Hematopoietic multipotent progenitor cell (in vitro differentiated cells): Measurements from ENCODE around the gene LRRC26. TPM values are rescaled to one million over a fixed set of nuclear protein-coding genes. Genes with fewer than 3 reads are reported as not detected.

Experiments
- DNase-seq, 3 donors: peaks; one replicate each; pipeline ENCODE4 v3.0.0-alpha.2; 2011 to 2015; ENCODE audit warnings: low read depth in 2 of 3, low spot score in 2 of 3
- total RNA-seq: library from RNA; depleted of rRNA; stranded (reverse); fragments of >200 nt; gene quantifications from one replicate; pipeline ENCODE4 v1.2.3, GENCODE V29; 2012

The LRRC26 gene
- total RNA-seq, 1 donor, result 2.2 TPM

GRCh38 chr9:137157618-137158415 lies 12.0 kb downstream of the LRRC26 start:
- DNase-seq, result no peak

DNA sequence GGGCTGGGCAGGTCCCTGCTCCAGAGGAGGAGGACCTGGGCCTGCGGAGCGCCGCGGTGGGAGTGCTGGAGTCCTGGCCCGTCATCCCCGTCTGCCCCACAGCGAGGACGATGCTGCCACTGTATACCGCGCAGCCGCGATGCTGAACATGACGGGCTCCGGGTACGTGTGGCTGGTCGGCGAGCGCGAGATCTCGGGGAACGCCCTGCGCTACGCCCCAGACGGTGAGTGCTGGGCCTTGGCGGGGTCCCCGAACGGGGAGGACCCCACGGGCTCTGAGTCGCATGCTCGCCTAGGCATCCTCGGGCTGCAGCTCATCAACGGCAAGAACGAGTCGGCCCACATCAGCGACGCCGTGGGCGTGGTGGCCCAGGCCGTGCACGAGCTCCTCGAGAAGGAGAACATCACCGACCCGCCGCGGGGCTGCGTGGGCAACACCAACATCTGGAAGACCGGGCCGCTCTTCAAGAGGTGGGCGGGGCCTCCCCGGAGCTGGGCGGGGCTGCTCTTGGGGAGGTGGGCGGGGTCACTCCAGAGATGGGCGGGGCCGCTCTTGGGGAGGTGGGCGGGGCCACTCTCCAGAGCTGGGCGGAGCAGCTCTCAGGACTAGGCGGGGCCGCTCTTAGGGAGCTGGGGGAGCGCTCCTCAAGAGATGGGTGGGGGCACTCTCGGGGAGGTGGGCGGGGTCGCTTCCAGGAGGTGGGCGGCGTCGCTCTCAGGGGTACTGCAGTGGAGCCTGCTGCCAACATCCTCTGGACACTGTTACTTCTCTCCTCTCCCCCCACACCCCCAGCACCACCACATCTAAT lies 13.1 kb downstream of the LRRC26 start:
- DNase-seq, result peak; percentile 22 to 67 (median 48)

DNA sequence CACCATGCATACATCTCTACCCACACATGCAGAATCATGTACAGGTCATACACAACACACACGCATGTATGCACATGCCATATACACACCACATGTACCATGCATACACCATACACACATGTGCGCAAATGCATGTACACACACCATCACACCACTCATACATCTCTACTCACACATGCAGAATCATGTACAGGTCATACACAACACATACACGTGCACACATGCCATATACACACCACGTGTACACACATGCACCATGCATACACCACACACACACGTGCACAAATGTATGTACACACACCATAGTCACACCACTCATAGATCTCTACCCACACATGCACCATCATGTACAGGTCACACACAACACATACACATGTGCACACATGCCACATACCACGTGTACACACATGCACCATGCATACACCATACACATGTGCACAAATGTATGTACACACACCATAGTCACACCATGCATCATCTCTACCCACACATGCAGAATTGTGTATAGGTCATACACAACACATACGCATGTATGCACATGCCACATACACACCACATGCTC lies 16.9 kb downstream of the LRRC26 start:
- no peak for DNase-seq

DNA sequence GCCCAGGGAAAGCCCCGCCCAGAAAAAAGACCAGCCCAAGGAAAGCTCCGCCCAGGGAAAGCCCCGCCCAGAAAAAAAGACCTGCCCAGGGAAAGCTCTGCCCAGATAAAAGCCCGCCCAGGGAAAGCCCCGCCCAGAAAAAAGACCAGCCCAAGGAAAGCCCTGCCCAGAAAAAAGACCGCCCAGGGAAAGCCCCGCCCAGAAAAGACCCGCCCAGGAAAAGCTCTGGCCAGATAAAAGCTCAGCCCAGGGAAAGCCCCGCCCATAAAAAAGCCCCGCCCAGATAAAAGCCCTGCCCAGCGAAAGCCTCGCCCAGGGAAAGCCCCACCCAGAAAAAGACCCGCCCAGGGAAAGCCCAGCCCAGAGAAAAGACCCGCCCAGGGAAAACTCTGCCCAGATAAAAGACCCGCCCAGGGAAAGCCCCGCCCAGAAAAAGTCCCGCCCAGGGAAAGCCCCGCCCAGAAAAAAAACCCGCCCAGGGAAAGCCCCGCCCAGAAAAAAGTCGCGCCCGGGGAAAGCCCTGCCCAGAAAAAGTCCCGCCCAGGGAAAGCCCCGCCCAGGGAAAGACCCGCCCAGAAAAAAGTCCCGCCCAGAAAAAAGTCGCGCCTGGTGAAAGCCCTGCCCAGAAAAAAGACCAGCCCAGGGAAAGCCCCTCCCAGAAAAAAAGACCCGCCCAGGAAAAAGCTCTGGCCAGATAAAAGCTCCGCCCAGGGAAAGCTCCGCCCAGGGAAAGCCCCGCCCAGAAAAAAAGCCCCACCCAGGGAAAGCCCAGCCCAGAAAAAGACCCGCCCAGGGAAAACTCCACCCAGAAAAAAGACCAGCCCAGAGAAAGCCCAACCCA lies 19.0 kb downstream of the LRRC26 start:
- DNase-seq, result peak in 2 of 3 donors; percentile 45 to 70

- no peak for DNase-seq
These were observed 19.8 kb downstream of the LRRC26 start for GRCh38 chr9:137149942-137150616.

GRCh38 chr9:137149363-137149762 lies 20.5 kb downstream of the LRRC26 start:
- no peak for DNase-seq

DNA sequence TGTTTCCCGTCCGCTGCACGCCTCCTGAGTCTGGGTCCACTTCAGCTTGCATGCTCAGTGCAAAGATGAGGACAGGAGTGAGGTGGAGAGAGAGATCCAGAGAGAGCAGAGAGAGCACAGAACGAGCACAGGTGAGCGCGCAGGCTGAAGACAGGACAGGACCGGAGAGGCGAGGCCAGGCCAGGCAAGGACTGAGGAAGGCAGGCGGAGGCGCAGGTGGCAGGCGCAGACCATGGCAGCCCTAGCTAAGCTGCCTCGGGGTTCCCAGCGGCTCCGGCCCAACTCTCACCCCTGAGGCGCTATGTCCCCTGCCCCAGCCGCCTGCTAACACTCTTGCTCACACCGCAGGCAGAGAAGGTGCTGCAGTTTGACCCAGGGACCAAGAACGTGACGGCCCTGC lies 21.2 kb downstream of the LRRC26 start:
- DNase-seq, result no peak

DNA sequence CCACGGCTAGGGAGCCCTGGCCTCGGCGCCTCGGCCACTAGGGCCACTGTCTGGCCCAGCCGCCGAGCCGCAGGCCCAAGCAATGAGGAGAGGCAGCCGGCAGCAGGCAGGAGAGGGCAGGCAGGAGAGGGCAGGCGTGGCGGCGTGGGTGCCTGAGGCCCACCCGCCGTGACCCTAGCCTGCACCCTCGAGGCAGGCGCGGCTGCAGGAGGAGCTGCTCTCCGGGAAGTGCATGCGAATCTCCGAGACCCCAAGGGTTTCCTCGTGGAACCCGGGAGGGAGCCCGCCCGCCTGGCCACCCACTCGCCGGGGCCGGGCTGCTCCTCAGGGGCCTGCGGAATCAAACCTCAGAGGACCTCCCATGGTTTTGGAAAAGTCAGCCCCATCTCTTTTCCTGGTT lies 21.6 kb downstream of the LRRC26 start:
- no peak for DNase-seq

- DNase-seq, result no peak
These were observed 22.1 kb downstream of the LRRC26 start for GRCh38 chr9:137147793-137148160.

GRCh38 chr9:137147091-137147792 lies 22.6 kb downstream of the LRRC26 start:
- DNase-seq, result no peak

DNA sequence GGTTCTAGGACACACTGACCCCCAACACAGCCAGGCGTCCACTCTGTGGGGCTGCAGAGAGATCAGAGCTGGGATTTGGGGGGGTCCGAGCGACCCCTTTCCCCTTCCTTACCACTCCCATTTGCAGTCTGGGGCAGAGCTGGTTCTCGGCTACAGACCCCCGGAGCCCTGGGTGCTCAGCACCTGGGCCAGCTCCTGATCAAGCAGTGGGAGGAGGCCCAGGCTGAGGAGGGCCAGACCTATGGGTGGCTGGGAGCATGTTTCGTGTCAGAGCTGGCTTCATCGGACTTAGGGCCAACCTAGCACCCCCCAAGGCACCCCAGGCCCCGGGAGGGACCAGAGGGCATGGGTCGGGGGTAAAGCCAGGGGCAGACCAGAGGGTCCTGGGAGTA lies 23.3 kb downstream of the LRRC26 start:
- DNase-seq, result no peak

DNA sequence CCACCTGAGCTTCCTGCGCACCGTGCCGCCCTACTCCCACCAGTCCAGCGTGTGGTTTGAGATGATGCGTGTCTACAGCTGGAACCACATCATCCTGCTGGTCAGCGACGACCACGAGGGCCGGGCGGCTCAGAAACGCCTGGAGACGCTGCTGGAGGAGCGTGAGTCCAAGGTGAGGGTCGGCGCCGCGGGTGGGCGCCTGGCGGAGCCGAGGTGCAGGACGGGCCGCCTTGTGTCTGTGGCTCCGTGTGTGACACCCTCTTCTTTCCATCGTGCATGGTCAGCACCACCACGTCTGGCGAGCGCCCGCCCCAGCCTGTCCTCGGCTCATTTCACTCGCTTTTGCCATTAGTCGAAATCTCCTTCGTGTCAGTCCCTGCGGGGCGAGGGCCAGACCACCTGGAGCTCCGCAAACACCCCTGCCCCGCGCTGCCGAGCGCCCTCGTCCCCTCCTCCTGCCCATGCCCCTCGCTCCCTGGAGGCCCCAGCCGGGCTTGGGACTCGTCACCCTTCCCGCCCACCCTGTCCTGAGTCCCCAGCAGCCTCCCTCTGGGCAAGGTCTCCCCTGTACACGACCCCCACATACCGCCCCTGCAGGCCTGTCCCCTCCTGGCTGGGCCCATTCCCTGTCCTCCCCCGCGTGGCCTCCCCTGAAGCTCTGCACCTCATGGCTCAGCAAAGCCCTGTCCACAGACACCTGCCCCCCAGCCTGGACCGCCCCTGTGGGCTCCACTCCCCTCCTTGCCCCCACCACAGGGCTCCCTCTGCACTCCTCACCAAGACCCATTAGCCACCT lies 23.9 kb downstream of the LRRC26 start:
- no peak for DNase-seq

GRCh38 chr9:137143459-137143858 lies 26.4 kb downstream of the LRRC26 start:
- DNase-seq, result no peak

GRCh38 chr9:137141976-137142936 lies 27.6 kb downstream of the LRRC26 start:
- DNase-seq, result no peak

GRCh38 chr9:137141050-137141810 lies 28.6 kb downstream of the LRRC26 start:
- DNase-seq, result no peak

- no peak for DNase-seq
These were observed 29.5 kb downstream of the LRRC26 start for GRCh38 chr9:137140151-137141012.
